ENCODE results near the gene ARHGAP42.

DNA sequence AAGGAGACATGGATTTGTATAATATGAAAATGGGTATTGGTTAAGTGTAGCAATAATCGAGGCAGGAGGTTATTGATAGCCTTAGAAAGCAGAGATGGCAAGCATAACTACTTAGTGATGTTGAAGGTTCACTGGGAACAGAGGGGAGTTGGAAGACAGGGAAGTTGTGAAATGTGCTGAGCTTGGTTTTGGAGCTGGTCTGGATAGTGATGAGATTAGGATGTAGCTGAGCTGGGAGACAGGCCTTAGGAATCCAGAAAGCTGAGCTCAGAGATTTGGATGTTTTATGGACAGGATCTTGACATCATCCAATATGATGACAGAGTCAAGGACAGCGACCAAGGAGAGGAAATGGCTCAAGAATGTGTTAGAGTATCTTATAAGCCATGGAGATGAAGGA lies 113.1 kb downstream of the ARHGAP42 start:
- TF ChIP-seq, protein P1, sequence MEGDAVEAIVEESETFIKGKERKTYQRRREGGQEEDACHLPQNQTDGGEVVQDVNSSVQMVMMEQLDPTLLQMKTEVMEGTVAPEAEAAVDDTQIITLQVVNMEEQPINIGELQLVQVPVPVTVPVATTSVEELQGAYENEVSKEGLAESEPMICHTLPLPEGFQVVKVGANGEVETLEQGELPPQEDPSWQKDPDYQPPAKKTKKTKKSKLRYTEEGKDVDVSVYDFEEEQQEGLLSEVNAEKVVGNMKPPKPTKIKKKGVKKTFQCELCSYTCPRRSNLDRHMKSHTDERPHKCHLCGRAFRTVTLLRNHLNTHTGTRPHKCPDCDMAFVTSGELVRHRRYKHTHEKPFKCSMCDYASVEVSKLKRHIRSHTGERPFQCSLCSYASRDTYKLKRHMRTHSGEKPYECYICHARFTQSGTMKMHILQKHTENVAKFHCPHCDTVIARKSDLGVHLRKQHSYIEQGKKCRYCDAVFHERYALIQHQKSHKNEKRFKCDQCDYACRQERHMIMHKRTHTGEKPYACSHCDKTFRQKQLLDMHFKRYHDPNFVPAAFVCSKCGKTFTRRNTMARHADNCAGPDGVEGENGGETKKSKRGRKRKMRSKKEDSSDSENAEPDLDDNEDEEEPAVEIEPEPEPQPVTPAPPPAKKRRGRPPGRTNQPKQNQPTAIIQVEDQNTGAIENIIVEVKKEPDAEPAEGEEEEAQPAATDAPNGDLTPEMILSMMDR (IDR thresholded peaks at IDR 0.05): no peak
- TF ChIP-seq POLR2A (IDR thresholded peaks at IDR 0.05): no peak
